ENCODE data around the gene PKD1L1.

- TF ChIP-seq CTCF (IDR thresholded peaks at IDR 0.05), result no peak
- no peak for TF ChIP-seq POLR2A (IDR thresholded peaks at IDR 0.05)
Observed at GRCh38 chr7:47788083-47788482, 160.2 kb downstream of the PKD1L1 start.
